ENCODE measurements around the gene ARHGEF33. TPM values are rescaled to one million over a fixed set of nuclear protein-coding genes. Genes with fewer than 3 reads are reported as not detected.

Gene ARHGEF33
- total and polyA plus RNA-seq, 2 of the 8 experiments (the other 6 are each of a cell fraction or from before 2014, with no cell fraction given), result 0.09 to 0.95 TPM

GRCh38 chr2:38971377-38971776 lies 81.7 kb downstream of the ARHGEF33 start:
- Histone ChIP-seq H3K23me2 (ENCODE audit: low read depth, low read length) (no peaks in the 10 kb centered on the region), H2AK5ac (ENCODE audit: low read depth, low read length) (no peak overlapping the region), H3K79me1 (ENCODE audit: low read depth, low read length) (no peaks in the 10 kb centered on the region), H2BK20ac (ENCODE audit: low read length) (no peak overlapping the region), H3K14ac (ENCODE audit: insufficient read length) (no peak overlapping the region), H3K9ac (replicated peaks in 1 of 4; ENCODE audit: extremely low read depth in 1 of 4, low read depth in 3 of 4, low read length in 3 of 4) (no peak overlapping the region), H2BK120ac (replicated peaks; ENCODE audit: low read depth, low read length) (no peak overlapping the region), H3K4me2 (ENCODE audit: insufficient read depth in 1 of 2, low read depth in 2 of 2, low read length in 2 of 2) (no peak overlapping the region), H3K4ac (replicated peaks; ENCODE audit: insufficient read length, low read depth, low read length) (no peak overlapping the region), H2BK15ac (ENCODE audit: low read length) (no peak overlapping the region), H4K20me1 (replicated peaks in 1 of 2; ENCODE audit: control insufficient read depth in 1 of 2, insufficient read depth in 2 of 2, low read length in 2 of 2) (no peaks in the 10 kb centered on the region), H4K91ac (replicated peaks; ENCODE audit: insufficient read length, low read length) (no peak overlapping the region), H3K36me3 (ENCODE audit: control insufficient read depth in 2 of 4, insufficient read depth in 4 of 4, low read length in 3 of 4) (no peaks in the 10 kb centered on the region), H2BK5ac (ENCODE audit: low read depth, low read length) (no peak overlapping the region), H3K4me1 (replicated peaks in 1 of 4; ENCODE audit: control insufficient read depth in 3 of 4, insufficient read depth in 4 of 4, low read length in 3 of 4) (peaks cover 0 to 6% (median 3%) of the 10 kb centered on the region in 4 experiments; a peak in 2 of 7 replicates), H3K56ac (replicated peaks; ENCODE audit: insufficient read length, low read depth, low read length) (no peak overlapping the region), H3K18ac (ENCODE audit: extremely low read depth, low read length) (no peak overlapping the region), H4K5ac (ENCODE audit: insufficient read length, low read depth, low read length) (no peak overlapping the region), H3K4me3 (ENCODE audit: extremely low read depth in 1 of 4, insufficient read depth in 2 of 4, low read depth in 3 of 4, low read length in 4 of 4) (no peak overlapping the region), H2AFZ (ENCODE audit: low read length) (no peak overlapping the region), H3K79me2 (ENCODE audit: control insufficient read depth in 1 of 2, insufficient read depth in 2 of 2, low read length in 2 of 2) (no peaks in the 10 kb centered on the region), H3K9me3 (ENCODE audit: insufficient read depth in 2 of 2, low read depth in 1 of 2, low read length in 1 of 2) (no peaks in the 10 kb centered on the region), H3K23ac (ENCODE audit: insufficient read length) (no peak overlapping the region), H2BK12ac (ENCODE audit: low read depth, low read length) (no peak overlapping the region), H3K27me3 (replicated peaks in 1 of 4; ENCODE audit: control insufficient read depth in 3 of 4, extremely low read depth in 1 of 4, insufficient read depth in 3 of 4, low read length in 3 of 4) (no peaks in the 10 kb centered on the region), H4K8ac (ENCODE audit: extremely low read depth, insufficient read depth, low read length) (no peak overlapping the region), H3K27ac (ENCODE audit: low read depth, low read length) (no peak overlapping the region)
- FAIRE-seq (no peak), DNase-seq (ENCODE audit: low read depth in 1 of 2, low spot score in 2 of 2) (no peak)
- POLR2A ChIA-PET (ENCODE audit: partially characterized antibody), result interaction anchor here (0.6 to 1.4 kb wide), 2 partner anchors 68 to 220 kb away, joined by 3 to 4 read pairs; partner anchors contain the start of gene SRSF7
- CTCF ChIA-PET (ENCODE audit: partially characterized antibody), result interaction anchor here (1.2 to 1.9 kb wide), 3 partner anchors 24 to 258 kb away, joined by 3 to 4 read pairs (median 4); no protein-coding TSS in a partner anchor
- 92% methylated on average over 4 of the region's 4 CpGs; no CpG with 5 or more reads in 1 of the 2 experiments for WGBS, 2 experiments (ENCODE audit: extremely low coverage in 1 of 2, insufficient coverage in 1 of 2, insufficient read length in 1 of 2, insufficient replicate concordance in 2 of 2, low coverage in 1 of 2, low lambda C conversion rate in 2 of 2, missing lambda C conversion rate in 1 of 2)
- TF ChIP-seq KDM5A (IDR thresholded peaks at IDR 0.05; ENCODE audit: low read length) (no peak), RBBP5 (IDR thresholded peaks at IDR 0.05; ENCODE audit: borderline replicate concordance, low read depth, low read length) (no peak), BCL11A (IDR thresholded peaks at IDR 0.05; ENCODE audit: low read depth in 2 of 2, low read length in 2 of 2) (no peak), POU5F1 (IDR thresholded peaks at IDR 0.05; ENCODE audit: low read depth, low read length) (no peak), RAD21 (IDR thresholded peaks at IDR 0.05 in 1 of 2, conservative IDR thresholded peaks at IDR 0.05 in 1 of 2; ENCODE audit: low read depth in 2 of 2, low read length in 2 of 2) (no peak), FOSL1 (IDR thresholded peaks at IDR 0.05; ENCODE audit: insufficient read depth, low read depth, low read length) (no peak), KDM4A (IDR thresholded peaks at IDR 0.05; ENCODE audit: low read depth, low read length, severe bottlenecking) (no peak), EP300 (IDR thresholded peaks at IDR 0.05; ENCODE audit: borderline replicate concordance in 1 of 2, low read depth in 2 of 2, low read length in 2 of 2) (no peak), GTF2F1 (IDR thresholded peaks at IDR 0.05; ENCODE audit: borderline replicate concordance, low read depth, low read length) (no peak), TCF12 (IDR thresholded peaks at IDR 0.05; ENCODE audit: low read depth, low read length) (no peak), TAF1 (IDR thresholded peaks at IDR 0.05; ENCODE audit: low read depth, low read length) (no peak), TEAD4 (IDR thresholded peaks at IDR 0.05; ENCODE audit: low read depth, low read length) (no peak), ATF3 (IDR thresholded peaks at IDR 0.05; ENCODE audit: insufficient read depth, low read depth, low read length) (no peak)
